BE2C (cell line): ENCODE results near the gene HORMAD1.
"Not testable (repeated sequence)": the region's sequence is repeated elsewhere in the genome, so short reads cannot be mapped to it uniquely, and the experiment has no call there.

Experiments used
- DNase-seq: peaks from one replicate; pipeline ENCODE4 v3.0.0-alpha.2; 2020
- H3K27me3 ChIP-seq: fragments of 250-450 bp; sonication (Bioruptor Pico); 2 replicates; pipeline ENCODE4 v1.5.1; 2020; ENCODE audit warnings: mild to moderate bottlenecking
- H3K36me3 ChIP-seq: fragments of 250-450 bp; sonication (Bioruptor Pico); 2 replicates; pipeline ENCODE4 v1.5.1; 2020; ENCODE audit warnings: mild to moderate bottlenecking
- H3K4me1 ChIP-seq: fragments of 250-450 bp; sonication (Bioruptor Pico); 2 replicates; pipeline ENCODE4 v1.5.1; 2020
- H3K4me3 ChIP-seq: 2 replicates; pipeline ENCODE4 v1.5.1; 2011; ENCODE audit warnings: low read depth, low read length
- H3K9me3 ChIP-seq: fragments of 250-450 bp; sonication (Bioruptor Pico); 2 replicates; pipeline ENCODE4 v1.5.1; 2020
- TF ChIP-seq, protein P1 (sequence below): IDR thresholded peaks from 2 replicates; pipeline ENCODE4 v1.5.1; 2012; ENCODE audit warnings: mild to moderate bottlenecking, low read depth, low read length

Gene HORMAD1

GRCh38 chr1:150663321-150663720 is 57.4 kb downstream of the HORMAD1 start:
- peaks cover 5% of the 10 kb centered on the region; the same call in 1 of the 2 replicates for H3K36me3 ChIP-seq
- H3K4me1 ChIP-seq, result no peaks in the 10 kb centered on the region
- DNase-seq, result no peak
- H3K4me3 ChIP-seq, result no peak overlapping the region
- TF ChIP-seq, protein P1, sequence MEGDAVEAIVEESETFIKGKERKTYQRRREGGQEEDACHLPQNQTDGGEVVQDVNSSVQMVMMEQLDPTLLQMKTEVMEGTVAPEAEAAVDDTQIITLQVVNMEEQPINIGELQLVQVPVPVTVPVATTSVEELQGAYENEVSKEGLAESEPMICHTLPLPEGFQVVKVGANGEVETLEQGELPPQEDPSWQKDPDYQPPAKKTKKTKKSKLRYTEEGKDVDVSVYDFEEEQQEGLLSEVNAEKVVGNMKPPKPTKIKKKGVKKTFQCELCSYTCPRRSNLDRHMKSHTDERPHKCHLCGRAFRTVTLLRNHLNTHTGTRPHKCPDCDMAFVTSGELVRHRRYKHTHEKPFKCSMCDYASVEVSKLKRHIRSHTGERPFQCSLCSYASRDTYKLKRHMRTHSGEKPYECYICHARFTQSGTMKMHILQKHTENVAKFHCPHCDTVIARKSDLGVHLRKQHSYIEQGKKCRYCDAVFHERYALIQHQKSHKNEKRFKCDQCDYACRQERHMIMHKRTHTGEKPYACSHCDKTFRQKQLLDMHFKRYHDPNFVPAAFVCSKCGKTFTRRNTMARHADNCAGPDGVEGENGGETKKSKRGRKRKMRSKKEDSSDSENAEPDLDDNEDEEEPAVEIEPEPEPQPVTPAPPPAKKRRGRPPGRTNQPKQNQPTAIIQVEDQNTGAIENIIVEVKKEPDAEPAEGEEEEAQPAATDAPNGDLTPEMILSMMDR, result no peak
- no peaks in the 10 kb centered on the region for H3K9me3 ChIP-seq
- no peaks in the 10 kb centered on the region for H3K27me3 ChIP-seq

DNA sequence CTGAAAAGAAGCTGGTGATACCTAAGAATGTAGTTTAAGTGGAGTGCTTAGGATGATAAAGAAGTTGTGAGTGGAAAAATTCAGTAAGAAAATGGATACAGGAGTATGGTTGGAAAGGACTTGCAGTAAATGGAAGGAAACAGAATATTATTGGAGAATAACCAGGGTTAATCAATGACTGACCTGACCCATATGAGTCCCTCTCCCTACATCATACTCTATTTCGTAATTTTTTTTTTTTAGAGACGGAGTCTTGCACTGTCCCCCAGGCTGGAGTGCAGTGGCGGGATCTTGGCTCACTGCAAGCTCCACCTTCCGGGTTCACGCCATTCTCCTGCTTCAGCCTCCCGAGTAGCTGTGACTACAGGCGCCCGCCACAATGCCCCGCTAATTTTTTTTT is 57.9 kb downstream of the HORMAD1 start:
- DNase-seq, result no peak
- Histone ChIP-seq H3K27me3 (no peaks in the 10 kb centered on the region), H3K9me3 (no peaks in the 10 kb centered on the region), H3K36me3 (peaks cover 5% of the 10 kb centered on the region; the same call in 1 of the 2 replicates), H3K4me3 (no peak overlapping the region), H3K4me1 (no peaks in the 10 kb centered on the region)
- TF ChIP-seq, protein P1, result no peak

- no peak for DNase-seq
- TF ChIP-seq, protein P1, result no peak
- no peaks in the 10 kb centered on the region for H3K4me1 ChIP-seq
- no peaks in the 10 kb centered on the region for H3K9me3 ChIP-seq
- no peak overlapping the region for H3K4me3 ChIP-seq
- no peaks in the 10 kb centered on the region for H3K27me3 ChIP-seq
- H3K36me3 ChIP-seq, result peaks cover 5% of the 10 kb centered on the region; the same call in 1 of the 2 replicates
These were observed 59.5 kb downstream of the HORMAD1 start for GRCh38 chr1:150661156-150661555.

- TF ChIP-seq, protein P1, result no peak
- H3K27me3 ChIP-seq, result no peaks in the 10 kb centered on the region
- no peak for DNase-seq
- H3K36me3 ChIP-seq, result peaks cover 5% of the 10 kb centered on the region; the same call in 1 of the 2 replicates
- H3K4me1 ChIP-seq, result no peaks in the 10 kb centered on the region
- no peak overlapping the region for H3K4me3 ChIP-seq
- H3K9me3 ChIP-seq, result no peaks in the 10 kb centered on the region
These were observed 60.1 kb downstream of the HORMAD1 start for GRCh38 chr1:150660584-150660983.

GRCh38 chr1:150657064-150657463 is 63.6 kb downstream of the HORMAD1 start:
- DNase-seq, H3K27me3 ChIP-seq, H3K4me1 ChIP-seq, H3K4me3 ChIP-seq, H3K36me3 ChIP-seq, H3K9me3 ChIP-seq: not testable (repeated sequence)

DNA sequence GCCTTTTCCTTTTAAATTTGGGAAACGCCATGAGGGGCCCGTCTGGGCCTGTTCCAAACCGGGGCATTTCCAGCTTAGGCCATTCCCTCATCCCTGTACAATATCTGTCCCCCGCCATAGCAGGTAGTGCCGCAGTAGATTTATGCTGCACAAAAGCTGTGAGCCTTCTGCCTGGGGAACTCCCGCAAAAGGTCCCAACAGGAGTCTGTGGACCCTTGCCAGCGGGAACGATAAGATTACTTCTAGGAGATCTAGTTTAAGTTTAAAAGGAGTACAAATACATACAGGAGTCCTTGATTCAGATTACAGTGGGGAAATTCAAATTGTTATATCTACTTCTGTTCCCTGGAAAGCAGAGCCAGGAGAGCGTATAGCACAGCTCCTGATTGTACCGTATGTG is 66.1 kb downstream of the HORMAD1 start:
- H3K9me3 ChIP-seq, H3K4me3 ChIP-seq, H3K4me1 ChIP-seq, DNase-seq, H3K36me3 ChIP-seq, H3K27me3 ChIP-seq: not testable (repeated sequence)

- no peaks in the 10 kb centered on the region for H3K9me3 ChIP-seq
- H3K4me3 ChIP-seq, result no peak overlapping the region
- H3K27me3 ChIP-seq, result no peaks in the 10 kb centered on the region
- no peak for DNase-seq
- TF ChIP-seq, protein P1, result no peak
- H3K4me1 ChIP-seq, result no peaks in the 10 kb centered on the region
- H3K36me3 ChIP-seq, result no peaks in the 10 kb centered on the region; the same call in 1 of the 2 replicates
These were observed 70.5 kb downstream of the HORMAD1 start for GRCh38 chr1:150650193-150650592.
